C4-2B (cell line): ENCODE measurements around the gene SMCO1.
A peak's percentile ranks its signal among the peaks of the same experiment; 100 is the strongest.
"Not testable (repeated sequence)": the region's sequence is repeated elsewhere in the genome, so short reads cannot be mapped to it uniquely, and the experiment has no call there.

ENCODE experiments used
- H3K27ac ChIP-seq: fragments of 450-650 bp; 2 replicates; pipeline ENCODE4 v1.5.1; 2017
- CTCF ChIP-seq: fragments of 450-650 bp; conservative IDR thresholded peaks from 2 replicates; pipeline ENCODE4 v1.5.1; 2017; ENCODE audit warnings: mild to moderate bottlenecking
- ZFX ChIP-seq: fragments of 450-650 bp; IDR thresholded peaks from 2 replicates; pipeline ENCODE4 v1.6.1; 2017

Gene SMCO1

GRCh38 chr3:196519718-196520082 lies 4.6 kb upstream of the SMCO1 start:
- H3K27ac ChIP-seq: no peak overlapping the region
- no peak for TF ChIP-seq ZFX
- TF ChIP-seq CTCF: no peak

- no peak for TF ChIP-seq ZFX
- TF ChIP-seq CTCF: peak; percentile 81
- no peak overlapping the region for H3K27ac ChIP-seq
These were observed 4.0 kb upstream of the SMCO1 start for GRCh38 chr3:196518966-196519717.

GRCh38 chr3:196517919-196518318 lies 2.8 kb upstream of the SMCO1 start:
- H3K27ac ChIP-seq: no peak overlapping the region
- TF ChIP-seq CTCF (no peak), ZFX (no peak)

GRCh38 chr3:196517162-196517800 lies 2.1 kb upstream of the SMCO1 start:
- no peak for TF ChIP-seq CTCF
- no peak overlapping the region for H3K27ac ChIP-seq

GRCh38 chr3:196514350-196514716 lies 813 bp downstream of the SMCO1 start:
- TF ChIP-seq ZFX: no peak
- no peak for TF ChIP-seq CTCF
- no peak overlapping the region for H3K27ac ChIP-seq

- TF ChIP-seq CTCF (no peak), ZFX (no peak)
- H3K27ac ChIP-seq: no peak overlapping the region
These were observed 1.3 kb downstream of the SMCO1 start for GRCh38 chr3:196513697-196514349.

- not testable (repeated sequence) for H3K27ac ChIP-seq
These were observed 3.3 kb downstream of the SMCO1 start for GRCh38 chr3:196511646-196512425.

GRCh38 chr3:196511108-196511507 lies 4.0 kb downstream of the SMCO1 start:
- not testable (repeated sequence) for H3K27ac ChIP-seq
